HG03066 (cell line): ENCODE results near the gene VILL.
"Not testable (repeated sequence)": the region's sequence is repeated elsewhere in the genome, so short reads cannot be mapped to it uniquely, and the experiment has no call there.

Experiments
- ATAC-seq: cut with Tn5 transposase; IDR thresholded peaks from one replicate; pipeline ENCODE4 v1.9.1; 2021; ENCODE audit warnings: low read depth; ENCODE audit not compliant: unreplicated experiment

The VILL gene

DNA sequence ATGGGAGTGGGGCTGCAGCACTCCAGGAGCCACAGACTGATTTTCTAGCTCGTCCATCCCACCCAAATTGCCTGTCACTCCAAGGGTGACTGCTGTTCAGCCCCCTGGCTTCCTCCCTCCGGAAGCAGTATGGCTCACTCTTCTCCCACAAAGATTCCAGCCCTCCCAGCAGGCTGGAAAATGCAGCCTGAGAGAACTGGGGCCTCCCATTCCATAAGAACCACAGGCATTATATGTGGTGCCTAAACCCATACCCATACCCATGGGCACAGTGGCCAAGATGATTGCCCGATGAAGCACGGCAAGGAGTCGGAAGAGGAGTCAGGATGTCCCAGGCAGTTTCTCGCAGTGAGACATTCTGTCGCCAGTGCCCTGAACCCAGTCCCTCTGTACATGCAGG, 6.0 kb upstream of the VILL start:
- ATAC-seq, result no peak

DNA sequence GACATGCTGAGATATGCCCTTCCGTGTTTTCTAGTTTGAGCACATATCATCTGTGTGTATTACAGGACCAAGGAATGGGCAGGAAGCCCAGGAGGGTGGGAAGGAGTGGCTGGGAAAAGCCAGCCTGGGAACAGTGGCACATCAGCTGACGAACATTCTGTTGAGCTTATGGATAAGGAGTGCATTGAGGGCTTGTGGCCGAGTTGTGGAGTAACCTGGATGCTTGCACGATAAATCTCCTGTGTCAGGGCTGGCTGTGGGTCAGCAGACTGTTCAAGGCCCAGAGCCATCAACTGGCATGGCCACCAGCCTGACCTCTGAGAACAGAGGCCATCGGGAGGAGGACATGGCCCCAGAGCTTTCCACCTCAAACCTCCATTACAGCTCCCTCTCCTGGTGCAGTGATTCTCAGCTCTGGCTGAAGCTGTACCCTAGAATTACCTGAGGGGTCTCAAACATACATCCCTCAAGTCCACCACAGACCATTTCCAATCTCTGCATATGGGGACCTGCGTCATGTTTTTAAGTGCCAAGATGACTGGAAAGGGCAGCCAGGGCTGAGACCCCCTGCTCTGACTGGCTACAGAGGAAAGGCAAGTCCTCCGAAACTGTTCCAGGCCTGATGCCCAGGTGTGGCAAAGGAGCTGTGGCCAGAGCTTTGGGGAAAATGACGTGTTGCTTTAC, 4.8 kb upstream of the VILL start:
- no peak for ATAC-seq

DNA sequence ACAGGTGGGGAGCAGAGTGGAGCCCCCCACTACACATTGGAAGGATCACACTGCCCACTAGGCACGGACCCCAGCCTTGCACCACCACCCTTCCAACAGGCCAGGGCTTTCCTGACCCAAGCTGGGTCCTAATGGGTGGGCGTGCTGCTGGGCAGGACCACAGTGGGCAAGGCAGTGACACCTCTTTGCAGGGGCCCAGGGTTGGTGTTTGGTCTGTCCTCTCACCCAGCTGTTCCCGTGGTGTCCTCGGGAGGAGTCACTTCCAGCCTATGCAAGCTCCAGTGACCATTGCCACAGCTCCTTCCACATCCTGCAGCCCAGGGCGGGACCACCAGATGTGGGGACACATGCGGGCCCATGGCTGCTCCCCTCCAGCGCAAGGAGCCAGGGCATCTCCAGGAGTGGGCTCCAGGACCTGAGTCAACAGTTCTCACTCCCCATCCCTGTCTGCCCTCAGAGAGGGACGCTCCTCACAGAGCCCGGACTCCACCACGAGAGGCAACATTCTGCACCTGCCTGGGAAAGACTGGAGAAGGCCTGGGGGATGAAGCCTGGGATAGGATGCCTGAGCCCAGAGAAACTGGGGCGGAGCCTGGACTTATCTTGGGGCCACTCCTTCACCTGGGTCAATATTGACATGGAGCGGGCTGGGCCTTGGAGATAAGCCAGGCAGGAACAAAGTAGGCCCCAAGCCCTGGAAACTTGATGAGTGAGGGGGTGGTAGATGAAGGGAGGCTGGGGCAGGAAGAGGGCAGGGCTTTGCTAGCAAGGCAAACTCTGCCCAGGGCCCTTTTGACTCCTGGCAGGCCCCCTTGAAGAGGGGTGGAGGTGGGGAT, 3.9 kb upstream of the VILL start:
- no peak for ATAC-seq

DNA sequence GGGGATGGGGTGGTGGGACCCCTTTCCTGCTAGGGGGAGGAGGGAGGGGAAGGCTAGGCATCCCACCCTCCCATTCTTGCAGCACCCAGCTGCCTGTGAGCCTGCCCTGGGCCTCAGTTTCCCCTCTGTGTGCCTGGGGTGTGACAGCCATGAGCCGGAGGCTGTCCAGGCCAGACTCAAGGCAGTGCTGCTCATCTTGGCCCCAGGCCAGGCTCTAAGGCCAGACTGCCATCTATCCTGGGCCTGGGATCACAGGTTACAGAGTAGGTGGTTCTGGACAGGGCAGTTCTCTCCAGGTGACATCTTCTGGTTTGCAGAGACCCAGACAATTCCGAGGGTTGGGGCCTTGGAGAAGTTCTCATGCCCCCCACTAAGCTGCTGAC, 3.3 kb upstream of the VILL start:
- ATAC-seq, result no peak

DNA sequence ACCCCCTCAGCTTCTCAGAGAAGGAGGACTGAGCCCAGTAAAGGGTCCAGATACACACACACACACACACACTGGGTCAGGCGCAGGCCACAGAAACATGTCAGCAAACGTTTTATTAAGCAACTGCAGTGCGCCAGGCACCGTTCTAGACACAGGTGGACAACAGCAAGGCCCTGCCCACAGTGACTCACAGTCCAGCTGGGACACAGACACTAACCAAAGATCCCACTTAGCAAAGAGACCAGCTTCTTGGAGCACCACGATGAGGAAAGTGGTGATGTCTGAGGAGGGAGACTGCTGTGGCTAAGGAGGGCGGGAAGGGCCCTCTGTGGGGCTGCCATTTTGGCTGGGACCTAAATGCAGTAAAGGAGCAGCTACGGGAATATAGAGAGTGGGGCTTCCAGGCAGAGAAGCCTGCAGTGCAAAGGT, 2.8 kb upstream of the VILL start:
- ATAC-seq, result no peak

DNA sequence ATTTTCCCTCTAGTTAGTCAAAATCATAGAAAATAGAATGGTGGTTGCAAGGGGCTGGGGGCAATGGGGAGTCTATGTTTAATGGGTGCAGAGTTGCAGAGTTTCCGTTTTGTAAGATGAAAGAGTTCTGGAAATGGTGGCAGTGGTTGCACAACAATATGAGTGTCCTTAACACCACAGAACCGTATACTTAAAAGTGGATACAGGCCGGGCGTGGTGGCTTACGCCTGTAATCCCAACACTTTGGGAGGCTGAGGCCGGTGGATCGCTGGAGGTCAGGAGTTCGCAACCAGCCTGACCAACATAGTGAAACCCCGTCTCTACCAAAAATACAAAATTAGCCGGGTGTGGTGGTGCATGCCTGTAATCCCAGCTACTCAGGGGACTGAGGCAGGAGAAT, 2.2 kb upstream of the VILL start:
- ATAC-seq, result not testable (repeated sequence)

DNA sequence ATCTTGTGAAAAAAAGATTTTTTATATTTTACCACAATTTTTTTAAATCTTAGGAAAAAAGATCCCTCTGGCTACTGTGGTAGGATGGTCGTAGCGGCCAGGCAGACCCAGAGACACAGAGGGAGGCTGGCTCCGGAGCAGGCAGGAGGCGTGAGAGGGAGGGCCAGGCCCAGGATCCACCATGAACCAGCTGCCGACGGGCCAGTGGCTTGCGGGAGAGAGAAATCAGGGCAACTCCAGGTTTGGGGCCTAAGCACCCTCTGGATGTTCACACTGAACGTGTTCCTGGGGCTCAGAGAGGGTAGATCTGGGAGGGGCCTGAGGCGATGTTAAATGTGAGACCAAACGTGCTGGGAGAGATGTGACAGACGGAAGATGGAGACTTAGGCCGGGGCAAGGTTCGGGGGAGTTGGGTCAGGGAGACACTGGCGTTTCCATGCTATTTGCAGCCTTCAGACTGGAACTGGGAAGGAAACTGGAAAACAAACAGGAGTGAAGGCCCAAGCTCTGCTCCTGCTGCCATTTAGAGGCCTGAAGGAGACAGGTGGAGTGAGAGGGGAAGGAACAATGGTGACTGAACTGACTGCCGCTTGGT, 1.6 kb upstream of the VILL start:
- no peak for ATAC-seq

DNA sequence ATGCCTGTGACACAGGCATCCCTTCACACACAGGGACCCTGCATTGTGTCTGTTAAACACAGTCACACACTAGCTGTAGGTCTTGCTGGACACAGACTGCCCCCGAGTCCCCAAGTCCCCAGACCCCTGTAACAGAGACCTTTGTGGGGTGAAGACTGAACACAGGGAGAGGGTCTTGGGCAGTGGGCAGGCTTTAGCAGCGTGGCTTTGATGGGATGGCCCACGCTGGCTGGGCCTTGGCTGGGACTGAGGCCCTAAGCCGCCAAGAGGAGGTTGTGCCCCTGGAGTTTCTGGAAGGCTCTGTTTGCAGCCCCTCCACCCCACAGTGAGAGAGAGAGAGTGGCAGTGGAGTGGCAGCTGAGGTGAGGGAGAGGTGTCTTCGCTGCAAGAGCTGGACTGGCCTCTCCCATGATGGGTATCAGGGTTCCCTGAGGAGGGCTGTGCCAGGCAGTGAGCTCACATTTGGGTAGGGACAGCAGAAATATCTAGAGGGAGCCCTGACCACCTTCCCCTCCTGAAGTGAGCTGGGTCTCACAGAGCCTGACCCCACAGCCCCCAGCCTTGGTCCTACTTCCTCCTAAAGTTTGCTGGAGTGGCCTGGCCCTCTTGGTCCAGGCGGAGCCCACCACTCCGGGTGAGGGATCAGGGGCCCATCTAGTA, 635 bp upstream of the VILL start:
- ATAC-seq, result no peak

DNA sequence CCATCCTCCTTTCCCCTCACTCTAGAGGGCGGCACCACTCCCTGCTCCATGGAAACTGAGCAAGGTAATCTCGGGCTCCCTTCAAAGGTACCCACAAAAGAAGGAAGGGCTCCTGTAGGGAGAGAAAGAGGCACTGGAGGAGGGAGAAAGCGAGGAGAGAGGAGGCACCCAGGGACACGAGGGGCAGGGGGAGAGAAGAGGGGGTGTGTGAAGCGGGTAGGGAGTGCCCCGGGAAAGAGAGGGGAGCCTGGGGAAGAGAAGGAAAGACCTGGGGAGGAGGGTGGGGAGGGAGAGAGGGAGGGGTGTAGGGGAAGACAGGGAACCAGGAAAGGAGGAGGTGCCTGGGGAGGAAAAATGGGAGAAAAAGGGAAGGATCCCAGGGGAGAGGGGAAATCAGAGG, 523 bp downstream of the VILL start:
- ATAC-seq, result no peak

DNA sequence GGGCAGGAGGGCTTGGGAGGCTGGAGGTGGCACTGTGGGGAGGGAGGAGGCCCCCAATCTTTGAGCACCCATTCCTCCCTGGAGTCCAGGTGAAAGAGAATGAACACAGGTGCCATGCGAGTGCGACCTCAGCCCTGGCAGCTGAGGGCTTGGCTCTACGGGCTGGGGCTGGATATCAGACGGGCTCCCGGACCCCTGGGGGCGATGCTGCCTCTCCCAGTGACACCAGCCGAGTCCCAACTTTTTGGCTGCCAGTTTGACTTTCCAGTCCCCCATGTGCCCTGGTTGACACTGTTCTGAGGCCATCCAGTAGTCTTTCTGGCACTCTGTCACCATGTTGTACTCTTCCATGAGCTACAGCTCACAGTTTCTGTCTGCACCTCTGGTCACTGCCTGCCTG, 1.2 kb downstream of the VILL start:
- no peak for ATAC-seq

DNA sequence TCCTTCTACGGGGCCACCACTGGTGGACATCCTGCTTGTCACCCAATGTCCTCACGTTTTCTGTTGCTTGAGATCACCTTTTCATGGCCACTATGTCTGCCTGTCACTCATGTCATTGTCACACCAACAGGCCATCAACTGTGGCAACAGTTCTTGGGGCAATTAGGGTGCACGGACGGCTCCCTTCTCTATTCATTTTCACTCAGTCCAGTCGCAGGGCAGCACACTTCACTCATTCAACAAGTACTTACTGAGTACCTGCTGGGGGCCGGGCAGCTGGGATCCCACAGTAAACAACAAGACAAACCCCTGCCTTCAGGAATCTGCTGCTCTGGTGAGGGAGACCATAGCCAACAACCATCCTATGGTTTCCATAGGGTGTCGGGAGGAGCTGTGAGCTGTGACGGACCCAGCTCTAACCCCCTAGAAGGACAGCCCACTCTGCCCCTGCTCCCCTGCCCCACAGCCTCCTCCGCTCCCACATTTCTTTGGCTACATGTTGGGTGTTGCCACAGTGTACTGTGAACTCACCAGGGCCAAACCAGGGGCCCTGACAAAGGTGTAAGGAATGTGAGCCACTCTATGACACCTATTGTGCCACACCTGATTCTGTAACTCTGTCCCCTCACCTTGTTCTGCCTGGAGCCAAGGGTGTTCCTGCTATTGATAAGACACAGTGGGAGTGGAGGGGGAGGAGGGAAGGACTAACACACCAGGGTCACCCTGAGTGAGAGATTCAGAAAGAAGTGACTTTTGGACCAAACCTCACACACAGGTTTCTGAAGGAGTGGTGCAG, 1.9 kb downstream of the VILL start:
- no peak for ATAC-seq

DNA sequence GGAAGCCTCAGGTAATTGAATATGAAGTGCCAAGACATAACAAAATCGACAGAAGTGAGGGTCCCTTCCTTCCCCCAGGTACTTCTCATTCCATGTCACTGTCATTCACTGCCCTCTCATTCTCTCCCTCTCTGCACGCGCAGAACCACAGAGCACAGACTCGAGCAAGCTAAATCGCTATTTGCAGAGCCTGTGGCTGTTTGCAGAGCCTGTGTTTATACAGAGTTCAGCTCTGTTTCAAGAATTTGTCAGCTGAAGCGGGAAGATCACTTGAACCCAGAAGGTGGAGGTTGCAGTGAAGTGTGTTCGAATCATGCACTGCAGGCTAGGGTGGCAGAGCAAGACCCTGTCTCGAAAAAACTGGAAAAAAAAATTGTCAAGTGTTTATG, 2.5 kb downstream of the VILL start:
- ATAC-seq, result no peak

DNA sequence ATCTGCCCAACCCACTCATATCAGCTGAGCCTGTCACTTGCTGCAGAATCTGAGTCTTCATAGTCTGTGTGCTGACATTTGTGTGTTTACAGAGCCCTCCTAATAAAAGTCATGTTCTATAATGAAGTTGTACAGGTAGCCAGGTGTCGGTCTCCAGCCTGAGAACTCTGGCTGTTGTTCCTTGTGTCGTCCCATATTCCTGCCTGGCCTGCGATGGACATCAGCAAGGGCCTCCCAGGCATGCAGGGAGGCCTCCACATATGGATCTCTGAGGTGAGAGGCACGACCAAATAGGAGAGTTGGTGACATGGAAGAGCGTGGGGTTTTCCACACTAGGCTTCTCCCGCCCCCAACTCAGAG, 2.9 kb downstream of the VILL start:
- ATAC-seq, result no peak

DNA sequence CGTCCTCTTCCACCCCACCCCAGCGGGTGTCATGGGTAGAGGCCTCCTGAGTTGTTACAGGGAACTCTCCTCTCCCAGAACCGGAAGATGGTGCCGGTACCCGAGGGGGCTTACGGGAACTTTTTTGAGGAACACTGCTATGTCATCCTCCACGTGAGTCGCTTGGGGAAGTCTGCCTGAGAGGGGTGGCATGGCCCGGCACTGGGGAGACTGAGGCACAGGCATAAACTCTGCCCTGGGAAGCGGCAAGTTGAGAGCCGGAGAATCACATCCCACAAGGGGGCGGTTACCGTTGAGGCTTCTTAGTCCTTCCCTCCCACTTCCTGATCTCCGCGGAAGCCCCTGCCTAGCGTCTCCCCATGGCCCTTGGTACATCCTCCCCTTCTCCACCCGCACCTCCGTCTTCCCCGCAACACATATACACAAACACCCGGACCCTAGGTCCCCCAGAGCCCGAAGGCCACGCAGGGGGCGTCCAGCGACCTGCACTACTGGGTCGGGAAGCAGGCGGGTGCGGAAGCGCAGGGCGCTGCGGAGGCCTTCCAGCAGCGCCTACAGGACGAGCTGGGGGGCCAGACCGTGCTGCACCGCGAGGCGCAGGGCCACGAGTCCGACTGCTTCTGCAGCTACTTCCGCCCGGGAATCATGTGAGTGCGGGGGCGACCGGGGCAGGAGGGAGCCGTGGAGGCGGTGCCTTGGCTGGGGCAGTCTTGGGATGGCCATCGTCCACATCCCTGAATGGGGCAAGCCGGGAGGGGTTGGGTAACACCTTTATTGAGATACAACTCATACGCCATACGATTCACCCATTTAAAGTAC, 3.4 kb downstream of the VILL start:
- peak; percentile 54 for ATAC-seq

DNA sequence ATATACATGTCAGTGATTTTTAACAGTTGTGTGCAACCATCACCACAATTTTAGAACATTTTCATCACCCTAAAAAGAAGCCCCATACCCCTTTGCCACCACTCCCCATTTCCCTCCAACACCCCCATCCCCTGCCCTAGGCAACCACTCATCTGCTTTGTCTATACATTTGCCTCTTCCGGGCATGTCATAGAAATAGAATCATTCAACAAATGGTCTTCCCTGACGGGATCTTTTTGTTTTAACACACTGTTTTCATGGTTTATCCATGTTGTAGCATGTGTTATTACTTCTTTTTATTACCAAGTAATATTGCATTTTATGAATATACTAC, 4.0 kb downstream of the VILL start:
- ATAC-seq, result no peak

DNA sequence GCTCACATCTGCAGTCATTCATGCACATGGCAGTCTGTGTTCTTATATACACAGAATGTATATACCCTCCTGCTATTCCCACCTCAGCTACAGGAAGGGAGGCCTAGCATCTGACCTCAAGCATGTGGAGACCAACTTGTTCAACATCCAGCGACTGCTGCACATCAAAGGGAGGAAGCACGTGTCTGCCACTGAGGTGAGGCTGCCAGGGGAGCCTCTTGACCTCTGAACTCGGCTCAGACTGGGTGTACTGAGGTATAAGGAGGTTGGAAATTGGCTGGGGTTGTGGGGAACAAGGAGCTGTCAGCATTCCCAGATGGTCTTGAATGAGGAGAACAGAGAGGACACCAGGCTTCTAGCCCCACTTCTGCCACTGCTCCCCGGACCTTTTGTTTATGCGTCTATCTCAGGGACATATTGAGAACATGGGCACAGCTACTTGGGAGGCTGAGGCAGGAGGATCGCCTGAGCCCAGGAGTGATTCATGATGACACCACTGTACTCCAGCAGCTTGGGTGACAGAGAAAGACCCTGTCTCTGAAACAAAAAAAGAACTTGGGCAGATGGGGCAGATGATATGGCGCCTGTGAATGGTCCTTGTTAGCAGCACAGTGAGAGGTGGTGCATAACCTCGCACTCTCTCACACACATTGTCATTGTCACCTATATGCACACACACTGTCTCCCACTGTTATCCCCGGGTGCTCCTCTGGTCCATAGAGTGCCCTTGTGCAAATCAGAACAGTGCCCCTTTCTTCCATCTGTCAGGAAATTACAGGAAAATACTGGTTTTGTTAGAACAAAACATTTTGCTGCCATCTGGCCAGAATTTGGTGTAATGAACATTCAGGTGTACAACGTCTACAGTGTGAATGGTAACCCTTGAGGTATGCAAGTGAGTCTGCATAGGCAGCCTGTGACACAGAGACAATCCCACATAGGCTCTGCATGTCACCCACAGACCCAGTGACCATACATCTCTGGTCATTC, 5.4 kb downstream of the VILL start:
- no peak for ATAC-seq

DNA sequence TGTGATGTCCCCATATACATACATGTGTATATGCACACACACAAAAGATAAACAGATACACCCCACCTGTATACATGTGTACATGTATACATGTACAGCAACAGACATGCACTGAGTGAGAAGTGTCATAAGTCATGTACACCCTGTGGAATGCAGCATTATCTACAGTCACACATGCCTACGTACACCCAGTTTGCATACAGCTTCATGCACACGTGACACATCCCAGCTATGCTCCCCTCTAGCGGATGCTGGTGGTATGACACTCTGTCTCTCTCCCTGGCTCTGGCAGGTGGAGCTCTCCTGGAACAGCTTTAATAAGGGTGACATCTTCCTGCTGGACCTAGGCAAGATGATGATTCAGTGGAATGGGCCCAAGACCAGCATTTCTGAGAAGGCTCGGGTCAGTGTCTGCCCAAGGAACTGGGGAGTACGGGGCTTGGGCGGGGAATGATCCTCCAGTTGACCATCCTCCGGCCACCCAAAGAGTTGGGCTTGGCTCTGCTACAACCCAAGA, 6.3 kb downstream of the VILL start:
- peak; percentile 59 for ATAC-seq

DNA sequence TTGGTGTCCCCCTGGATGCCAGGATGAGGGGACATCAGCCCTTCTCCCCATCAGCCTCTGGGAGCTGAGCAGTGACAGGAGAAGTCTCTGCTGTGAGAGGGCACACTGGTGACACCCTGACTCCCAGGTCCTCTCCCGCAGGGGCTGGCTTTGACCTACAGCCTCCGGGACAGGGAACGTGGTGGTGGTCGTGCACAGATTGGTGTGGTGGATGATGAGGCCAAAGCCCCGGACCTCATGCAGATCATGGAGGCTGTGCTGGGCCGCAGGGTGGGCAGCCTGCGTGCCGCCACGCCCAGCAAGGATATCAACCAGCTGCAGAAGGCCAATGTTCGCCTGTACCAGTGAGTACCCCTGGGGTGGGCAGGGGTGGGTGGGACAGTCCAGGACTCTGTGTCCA, 6.8 kb downstream of the VILL start:
- no peak for ATAC-seq
